HS-27A (cell line): ENCODE results near the gene WDR83.
"Not testable (repeated sequence)": the region's sequence is repeated elsewhere in the genome, so short reads cannot be mapped to it uniquely, and the experiment has no call there.

Source experiments
- DNase-seq: peaks from one replicate; pipeline ENCODE4 v3.0.0-alpha.2; 2012; ENCODE audit warnings: low read depth, missing footprints

Gene WDR83, protein sequence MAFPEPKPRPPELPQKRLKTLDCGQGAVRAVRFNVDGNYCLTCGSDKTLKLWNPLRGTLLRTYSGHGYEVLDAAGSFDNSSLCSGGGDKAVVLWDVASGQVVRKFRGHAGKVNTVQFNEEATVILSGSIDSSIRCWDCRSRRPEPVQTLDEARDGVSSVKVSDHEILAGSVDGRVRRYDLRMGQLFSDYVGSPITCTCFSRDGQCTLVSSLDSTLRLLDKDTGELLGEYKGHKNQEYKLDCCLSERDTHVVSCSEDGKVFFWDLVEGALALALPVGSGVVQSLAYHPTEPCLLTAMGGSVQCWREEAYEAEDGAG

GRCh38 chr19:12666265-12667048, at the start of gene WDR83, which contains the start of gene MAN2B1:
Gene WDR83, plus strand, starts transcription at chr19:12666807. Its CDS starts 2,984 bp downstream, at chr19:12669791.
Gene MAN2B1, minus strand, starts transcription at chr19:12666742. Its CDS starts 41 bp downstream, at chr19:12666701.
- no peak for DNase-seq

DNA sequence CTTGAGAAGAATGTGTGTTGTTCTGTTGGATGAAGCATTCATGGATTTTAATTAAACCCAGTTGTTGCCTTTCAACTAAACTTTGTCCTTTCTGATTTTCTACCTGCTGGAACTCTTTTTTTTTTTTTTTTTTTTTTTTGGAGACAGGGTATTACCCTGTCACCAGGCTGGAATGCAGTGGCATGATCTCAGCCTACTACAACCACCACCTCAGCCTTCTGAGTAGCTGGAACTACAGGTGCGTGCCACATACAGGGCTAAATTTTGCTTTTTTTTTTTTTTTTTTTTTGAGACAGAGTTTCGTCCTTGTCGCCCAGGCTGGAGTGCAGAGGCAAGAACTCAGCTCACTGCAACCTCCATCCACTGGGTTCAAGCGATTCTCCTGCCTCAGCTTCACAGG, 49.0 kb upstream of the WDR83 start:
- DNase-seq = no peak

DNA sequence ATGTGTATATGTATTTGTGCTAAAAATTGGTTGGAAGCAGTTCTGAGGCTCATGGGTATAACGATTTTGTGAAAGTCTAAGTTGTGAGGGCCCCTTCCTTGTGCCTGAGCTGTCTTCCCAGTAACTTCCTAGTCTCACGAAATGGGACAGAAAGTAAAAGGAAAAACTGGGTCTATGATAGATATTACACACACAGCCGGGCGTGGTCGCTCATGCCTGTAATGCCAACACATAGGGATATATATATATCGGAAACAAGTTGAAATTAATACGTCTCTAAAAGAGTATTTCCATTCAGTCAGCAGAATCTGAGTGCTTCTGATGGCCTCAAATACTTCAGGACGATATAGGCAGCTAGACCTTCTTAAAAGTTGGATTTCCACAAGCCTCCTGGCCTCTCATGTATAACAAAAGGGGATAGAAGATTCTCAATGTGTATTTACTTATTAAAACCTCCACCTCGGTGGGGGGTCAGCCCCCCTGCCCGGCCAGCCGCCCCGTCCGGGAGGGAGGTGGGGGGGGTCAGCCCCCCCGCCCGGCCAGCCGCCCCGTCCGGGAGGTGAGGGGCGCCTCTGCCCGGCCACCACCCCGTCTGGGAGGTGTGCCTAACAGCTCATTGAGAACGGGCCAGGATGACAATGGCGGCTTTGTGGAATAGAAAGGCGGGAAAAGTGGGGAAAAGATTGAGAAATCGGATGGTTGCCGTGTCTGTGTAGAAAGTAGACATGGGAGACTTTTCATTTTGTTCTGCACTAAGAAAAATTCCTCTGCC, 45.2 kb upstream of the WDR83 start:
- not testable (repeated sequence) for DNase-seq

GRCh38 chr19:12623361-12624031, 43.1 kb upstream of the WDR83 start:
- no peak for DNase-seq

- DNase-seq = no peak
Measured at GRCh38 chr19:12626958-12627357, 39.6 kb upstream of the WDR83 start.

GRCh38 chr19:12628040-12629022, 38.3 kb upstream of the WDR83 start:
- DNase-seq = no peak

- no peak for DNase-seq
Measured at GRCh38 chr19:12629215-12629614, 37.4 kb upstream of the WDR83 start.

DNA sequence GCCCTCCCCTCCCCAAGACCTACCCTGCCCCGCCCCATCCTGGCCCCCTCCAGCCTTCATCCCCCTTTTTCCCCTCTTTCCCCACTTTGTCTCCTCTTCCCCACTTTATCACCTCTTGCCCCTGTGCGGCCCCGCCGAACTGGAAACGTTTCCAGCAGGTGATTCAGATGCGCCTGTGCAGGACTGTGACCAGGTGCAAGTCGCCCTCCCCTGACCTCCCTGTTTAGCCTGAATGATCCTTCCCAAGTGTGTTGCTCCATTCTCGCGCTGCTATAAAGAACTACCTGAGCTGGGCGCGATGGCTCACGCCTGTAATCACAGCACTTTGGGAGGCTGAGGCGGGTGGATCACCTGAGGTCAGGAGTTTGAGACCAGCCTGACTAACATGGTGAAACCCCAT, 30.0 kb upstream of the WDR83 start:
- no peak for DNase-seq

DNA sequence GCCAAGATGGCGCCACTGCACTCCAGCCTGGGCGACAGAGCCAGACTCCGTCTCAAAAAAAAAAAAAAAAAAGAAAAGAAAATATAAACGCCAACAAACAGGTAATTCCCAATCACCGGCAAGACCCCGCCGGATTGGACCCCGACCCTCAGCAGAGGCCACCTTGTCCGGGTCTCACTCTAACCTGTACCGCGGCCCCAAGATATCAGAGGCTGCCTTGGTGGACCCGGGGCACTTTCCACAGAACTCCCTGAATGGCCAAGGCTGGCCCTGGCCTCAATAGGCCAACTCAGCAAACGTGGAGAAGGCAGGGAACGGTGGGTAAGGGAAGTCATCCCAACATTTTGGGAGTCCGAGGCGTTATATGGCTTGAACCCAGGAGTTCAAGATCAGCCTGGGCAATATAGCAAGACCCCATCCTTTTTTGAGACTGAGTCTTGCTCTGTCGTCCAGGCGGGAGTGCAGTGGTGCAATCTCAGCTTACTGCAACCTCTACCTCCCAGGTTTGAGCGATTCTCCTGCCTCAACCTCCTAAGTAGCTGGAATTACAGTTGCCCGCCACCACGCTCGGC, 27.9 kb upstream of the WDR83 start:
- no peak for DNase-seq

- DNase-seq = no peak
Measured at GRCh38 chr19:12639901-12640613, 26.6 kb upstream of the WDR83 start.

GRCh38 chr19:12641456-12641855, 25.2 kb upstream of the WDR83 start:
- no peak for DNase-seq

DNA sequence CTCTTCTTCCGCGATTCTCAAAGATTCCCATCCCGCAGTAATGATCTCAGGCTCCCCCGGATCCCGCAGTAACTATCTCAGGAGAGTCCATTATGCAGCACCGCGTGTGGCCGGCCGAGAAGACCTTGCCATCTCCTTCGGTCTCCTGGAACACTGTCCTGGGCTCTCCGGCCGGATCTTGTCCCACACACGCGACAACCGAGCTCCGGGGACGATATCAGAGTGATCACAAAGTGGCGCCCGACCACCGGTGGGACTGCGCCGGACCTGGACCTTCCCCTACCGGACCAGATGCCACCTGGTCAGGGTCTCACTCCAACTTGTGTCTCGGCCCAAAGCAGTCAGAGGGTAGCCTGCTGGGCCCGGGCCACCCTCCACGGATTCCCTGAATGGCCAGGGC, 24.1 kb upstream of the WDR83 start:
- DNase-seq = no peak

DNA sequence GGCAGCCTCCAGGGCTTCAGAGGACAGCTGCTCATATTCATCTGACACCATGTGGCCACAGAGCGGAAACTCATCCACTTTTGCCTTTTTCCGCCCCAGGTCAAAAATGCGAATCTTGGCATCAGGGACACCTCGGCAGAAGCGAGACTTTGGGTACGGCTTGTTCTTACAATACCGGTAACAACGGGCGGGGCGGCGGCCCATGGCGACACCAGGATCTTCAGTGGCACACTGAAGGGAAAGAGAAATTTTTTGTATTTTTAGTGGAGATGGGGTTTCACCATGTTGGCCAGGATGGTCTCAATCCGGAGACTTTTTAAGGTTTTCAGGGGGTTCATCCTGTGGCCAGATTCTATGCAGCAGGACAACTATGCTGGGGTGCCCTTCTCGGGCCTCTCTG, 22.9 kb upstream of the WDR83 start:
- not testable (repeated sequence) for DNase-seq

GRCh38 chr19:12646551-12646950, 20.1 kb upstream of the WDR83 start:
- no peak for DNase-seq

GRCh38 chr19:12647047-12647446, 19.6 kb upstream of the WDR83 start:
- no peak for DNase-seq

GRCh38 chr19:12647490-12648071, 19.0 kb upstream of the WDR83 start:
- no peak for DNase-seq

- DNase-seq = no peak
Measured at GRCh38 chr19:12648088-12648487, 18.5 kb upstream of the WDR83 start.

DNA sequence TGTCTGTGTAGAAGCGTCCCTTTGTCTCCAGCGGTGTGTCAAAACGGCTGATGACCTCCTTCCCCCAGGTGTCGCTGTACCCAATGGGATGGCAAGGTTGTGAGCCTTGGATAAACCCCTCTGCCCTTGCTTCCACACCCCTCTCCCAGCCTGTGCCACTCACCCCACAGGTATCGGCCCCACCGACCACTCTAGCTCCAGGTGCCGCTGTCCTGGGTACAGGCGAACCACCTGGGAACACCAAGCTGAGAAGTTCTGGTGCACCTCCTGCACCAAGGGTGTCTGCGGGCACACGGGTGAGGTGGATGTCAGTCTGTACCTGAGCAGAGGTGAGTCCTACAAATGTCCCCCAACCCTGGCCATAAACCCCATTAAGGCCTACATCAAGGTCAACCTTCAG, 16.7 kb upstream of the WDR83 start:
- no peak for DNase-seq

GRCh38 chr19:12652219-12652618, 14.4 kb upstream of the WDR83 start:
- DNase-seq = no peak
